ENCODE measurements around the gene PLAAT4. TPM values are rescaled to one million over a fixed set of nuclear protein-coding genes. Genes with fewer than 3 reads are reported as not detected.

Gene PLAAT4
- total and polyA plus RNA-seq, 2 experiments from 2014 or later: 0.69 to 4.6 TPM

GRCh38 chr11:63558459-63559157, 22.0 kb downstream of the PLAAT4 start:
- TF ChIP-seq STAT1 (IDR thresholded peaks at IDR 0.05; ENCODE audit: unreplicated experiment) (no peak), ETS1 (IDR thresholded peaks at IDR 0.05) (no peak), EZH2 (IDR thresholded peaks at IDR 0.05; ENCODE audit: low read depth, unreplicated experiment) (no peak), CTCF (conservative IDR thresholded peaks at IDR 0.05; ENCODE audit: low read depth in 2 of 2) (no peak)
- no peak for DNase-seq (ENCODE audit: low spot score)

GRCh38 chr11:63560506-63561180, 24.0 kb downstream of the PLAAT4 start:
- H3K9me3 Mint-ChIP-seq: no peaks in the 10 kb centered on the region
- H3K4me1 Mint-ChIP-seq: peaks cover 15% of the 10 kb centered on the region
- H3K4me2 ChIP-seq: no peak overlapping the region
- no peak overlapping the region; the same call in 1 of the 2 replicates for H2AFZ ChIP-seq
- H3K36me3 ChIP-seq (ENCODE audit: insufficient read depth): no peaks in the 10 kb centered on the region
- ATAC-seq (no peak), DNase-seq (ENCODE audit: low spot score) (no peak)
- no peak overlapping the region for H3K27ac ChIP-seq (ENCODE audit: low read depth)
- no peaks in the 10 kb centered on the region for H3K79me2 ChIP-seq (replicated peaks; ENCODE audit: insufficient read depth)
- H3K4me1 ChIP-seq (ENCODE audit: insufficient read depth): peaks cover 4% of the 10 kb centered on the region; the same call in 1 of the 2 replicates
- H3K36me3 Mint-ChIP-seq (ENCODE audit: low read depth): no peaks in the 10 kb centered on the region
- no peak overlapping the region for H3K27ac Mint-ChIP-seq
- no peaks in the 10 kb centered on the region for H3F3A ChIP-seq (replicated peaks; ENCODE audit: low read depth)
- no peak overlapping the region for H3K4me3 ChIP-seq
- H3K9me2 ChIP-seq (ENCODE audit: insufficient read depth): peaks cover 2% of the 10 kb centered on the region; the same call in 1 of the 2 replicates
- H3K27me3 ChIP-seq (ENCODE audit: insufficient read depth): no peaks in the 10 kb centered on the region
- no peaks in the 10 kb centered on the region for H4K20me1 ChIP-seq (replicated peaks; ENCODE audit: insufficient read depth)
- H3K27me3 Mint-ChIP-seq (ENCODE audit: insufficient read depth, low read depth, poor library complexity): peaks cover 3% of the 10 kb centered on the region
- no peak overlapping the region for H3K4me3 Mint-ChIP-seq
- TF ChIP-seq NANOG (IDR thresholded peaks at IDR 0.05; ENCODE audit: borderline replicate concordance) (no peak), STAT1 (IDR thresholded peaks at IDR 0.05; ENCODE audit: unreplicated experiment) (no peak), ZNF114 (CRISPR knock-in tag; IDR thresholded peaks at IDR 0.05) (no peak), CREB1 (CRISPR knock-in tag; IDR thresholded peaks at IDR 0.05; ENCODE audit: low read depth) (no peak), REST (IDR thresholded peaks at IDR 0.05; ENCODE audit: unreplicated experiment) (no peak), EZH2 (IDR thresholded peaks at IDR 0.05; ENCODE audit: low read depth, unreplicated experiment) (no peak), POLR2AphosphoS5 (IDR thresholded peaks at IDR 0.05; ENCODE audit: low read depth) (no peak), EZH2phosphoT487 (IDR thresholded peaks at IDR 0.05; ENCODE audit: unreplicated experiment) (no peak), JUNB (IDR thresholded peaks at IDR 0.05; ENCODE audit: unreplicated experiment) (no peak), ZNF331 (CRISPR knock-in tag; IDR thresholded peaks at IDR 0.05; ENCODE audit: low read depth) (no peak), ETS1 (IDR thresholded peaks at IDR 0.05) (no peak), CTCF (conservative IDR thresholded peaks at IDR 0.05; ENCODE audit: low read depth in 2 of 2) (no peak)

More at GRCh38 chr11:63558459-63559157, 22.0 kb downstream of the PLAAT4 start:
- peaks cover 8% of the 10 kb centered on the region for H3K27me3 Mint-ChIP-seq (ENCODE audit: insufficient read depth, low read depth, poor library complexity)
- Histone ChIP-seq H3K9me2 (ENCODE audit: insufficient read depth) (no peaks in the 10 kb centered on the region), H3K27ac (ENCODE audit: low read depth) (no peak overlapping the region), H4K20me1 (replicated peaks; ENCODE audit: insufficient read depth) (no peaks in the 10 kb centered on the region), H3F3A (replicated peaks; ENCODE audit: low read depth) (no peaks in the 10 kb centered on the region), H3K36me3 (ENCODE audit: insufficient read depth) (no peaks in the 10 kb centered on the region), H3K4me3 (no peak overlapping the region), H3K4me2 (no peak overlapping the region), H2AFZ (no peak overlapping the region), H3K27me3 (ENCODE audit: insufficient read depth) (no peaks in the 10 kb centered on the region), H3K79me2 (replicated peaks; ENCODE audit: insufficient read depth) (no peaks in the 10 kb centered on the region), H3K4me1 (ENCODE audit: insufficient read depth) (peaks cover 20% of the 10 kb centered on the region)
- no peaks in the 10 kb centered on the region for H3K9me3 Mint-ChIP-seq
- H3K4me1 Mint-ChIP-seq: peaks cover 19% of the 10 kb centered on the region
- H3K4me3 Mint-ChIP-seq: no peak overlapping the region
- H3K36me3 Mint-ChIP-seq (ENCODE audit: low read depth): no peaks in the 10 kb centered on the region
- no peak overlapping the region for H3K27ac Mint-ChIP-seq
- no peak for ATAC-seq
